ENCODE results near the gene NCKAP5. TPM values are rescaled to one million over a fixed set of nuclear protein-coding genes. Genes with fewer than 3 reads are reported as not detected.

The NCKAP5 gene
- total RNA-seq, 5 donors from 2014 or later (not counting 1 experiment from before 2014, with no cell fraction given) = 0.06 TPM; not detected in 4

GRCh38 chr2:133497951-133498565, 70.2 kb downstream of the NCKAP5 start:
- Histone ChIP-seq H3K27me3 (replicated peaks in 1 of 2; ENCODE audit: control insufficient read depth in 2 of 2, extremely low read depth in 1 of 2, insufficient read depth in 2 of 2, low read length in 1 of 2) (no peaks in the 10 kb centered on the region), H3K36me3 (ENCODE audit: control insufficient read depth in 2 of 2, extremely low read depth in 1 of 2, insufficient read depth in 1 of 2, low read length in 1 of 2) (no peaks in the 10 kb centered on the region), H3K9me3 (no peaks in the 10 kb centered on the region), H3K4me3 (ENCODE audit: control insufficient read depth in 1 of 2, extremely low read depth in 1 of 2, low read length in 1 of 2) (no peak overlapping the region), H3K27ac (ENCODE audit: low read length) (no peak overlapping the region), H3K4me1 (ENCODE audit: control insufficient read depth in 1 of 2, extremely low read depth in 1 of 2, insufficient read depth in 2 of 2, low read length in 2 of 2) (no peaks in the 10 kb centered on the region)
- Mint-ChIP-seq H3K4me1 (no peaks in the 10 kb centered on the region), H3K27ac (no peak overlapping the region), H3K27me3 (peaks cover 3 to 5% of the 10 kb centered on the region in 2 donors), H3K4me3 (no peak overlapping the region), H3K36me3 (no peaks in the 10 kb centered on the region), H3K9me3 (peaks cover 0 to 4% (median 0%) of the 10 kb centered on the region in 3 donors)
- ChIA-PET CTCF (no interaction called here), POLR2A (no interaction called here)
- 35% methylated on average over 4 of the region's 6 CpGs for WGBS (ENCODE audit: insufficient coverage)
- DNase-seq = no peak
- ATAC-seq (replicated peaks in 1 of 4) = no peak

GRCh38 chr2:133497270-133497893, 70.9 kb downstream of the NCKAP5 start:
- no peaks in the 10 kb centered on the region for H3K36me3 Mint-ChIP-seq
- no peaks in the 10 kb centered on the region for H3K36me3 ChIP-seq (ENCODE audit: control insufficient read depth in 2 of 2, extremely low read depth in 1 of 2, insufficient read depth in 1 of 2, low read length in 1 of 2)
- ChIA-PET CTCF (interaction anchor here in 1 of 2 donors (0.5 kb wide), 1 partner anchor 1115 kb away, joined by 3 read pairs; no protein-coding TSS in a partner anchor), POLR2A (no interaction called here)
- H3K27me3 Mint-ChIP-seq = peaks cover 3 to 5% of the 10 kb centered on the region in 2 donors
- ATAC-seq (replicated peaks in 1 of 4) (no peak), DNase-seq (no peak)
- H3K27me3 ChIP-seq (replicated peaks in 1 of 2; ENCODE audit: control insufficient read depth in 2 of 2, extremely low read depth in 1 of 2, insufficient read depth in 2 of 2, low read length in 1 of 2) = no peaks in the 10 kb centered on the region
- no peaks in the 10 kb centered on the region for H3K4me1 ChIP-seq (ENCODE audit: control insufficient read depth in 1 of 2, extremely low read depth in 1 of 2, insufficient read depth in 2 of 2, low read length in 2 of 2)
- H3K4me3 Mint-ChIP-seq = no peak overlapping the region
- H3K9me3 Mint-ChIP-seq = peaks cover 0 to 4% (median 0%) of the 10 kb centered on the region in 3 donors
- no peak overlapping the region for H3K4me3 ChIP-seq (ENCODE audit: control insufficient read depth in 1 of 2, extremely low read depth in 1 of 2, low read length in 1 of 2)
- 80% methylated on average over 2 of the region's 3 CpGs for WGBS (ENCODE audit: insufficient coverage)
- H3K4me1 Mint-ChIP-seq = no peaks in the 10 kb centered on the region
- no peak overlapping the region for H3K27ac ChIP-seq (ENCODE audit: low read length)
- no peaks in the 10 kb centered on the region for H3K9me3 ChIP-seq
- no peak overlapping the region for H3K27ac Mint-ChIP-seq

- ATAC-seq (replicated peaks in 1 of 4) = no peak
- H3K36me3 ChIP-seq (ENCODE audit: control insufficient read depth in 2 of 2, extremely low read depth in 1 of 2, insufficient read depth in 1 of 2, low read length in 1 of 2) = no peaks in the 10 kb centered on the region
- Mint-ChIP-seq H3K27me3 (peaks cover 1 to 3% of the 10 kb centered on the region in 2 donors), H3K9me3 (no peaks in the 10 kb centered on the region), H3K4me1 (no peaks in the 10 kb centered on the region), H3K4me3 (no peak overlapping the region), H3K36me3 (no peaks in the 10 kb centered on the region), H3K27ac (no peak overlapping the region)
- H3K4me1 ChIP-seq (ENCODE audit: control insufficient read depth in 1 of 2, extremely low read depth in 1 of 2, insufficient read depth in 2 of 2, low read length in 2 of 2) = no peaks in the 10 kb centered on the region
- no peaks in the 10 kb centered on the region for H3K9me3 ChIP-seq
- CTCF ChIA-PET = interaction anchor here in 1 of 2 donors (0.5 kb wide), 1 partner anchor 1114 kb away, joined by 3 read pairs; no protein-coding TSS in a partner anchor
- H3K27ac ChIP-seq (ENCODE audit: low read length) = no peak overlapping the region
- WGBS (ENCODE audit: insufficient coverage) = no CpG with 5 or more reads among the region's 3 CpGs
- H3K4me3 ChIP-seq (ENCODE audit: control insufficient read depth in 1 of 2, extremely low read depth in 1 of 2, low read length in 1 of 2) = no peak overlapping the region
- POLR2A ChIA-PET = no interaction called here
- no peaks in the 10 kb centered on the region for H3K27me3 ChIP-seq (replicated peaks in 1 of 2; ENCODE audit: control insufficient read depth in 2 of 2, extremely low read depth in 1 of 2, insufficient read depth in 2 of 2, low read length in 1 of 2)
- DNase-seq = no peak
These were observed 71.6 kb downstream of the NCKAP5 start for GRCh38 chr2:133496501-133497269.

GRCh38 chr2:133495226-133495625, 73.0 kb downstream of the NCKAP5 start:
- no peak overlapping the region for H3K4me3 ChIP-seq (ENCODE audit: control insufficient read depth in 1 of 2, extremely low read depth in 1 of 2, low read length in 1 of 2)
- 94% methylated on average over 3 of the region's 5 CpGs for WGBS (ENCODE audit: insufficient coverage)
- Mint-ChIP-seq H3K4me3 (no peak overlapping the region), H3K27me3 (peaks cover 0 to 1% of the 10 kb centered on the region in 2 donors), H3K9me3 (no peaks in the 10 kb centered on the region), H3K27ac (no peak overlapping the region), H3K4me1 (no peaks in the 10 kb centered on the region), H3K36me3 (no peaks in the 10 kb centered on the region)
- no peaks in the 10 kb centered on the region for H3K4me1 ChIP-seq (ENCODE audit: control insufficient read depth in 1 of 2, extremely low read depth in 1 of 2, insufficient read depth in 2 of 2, low read length in 2 of 2)
- ATAC-seq (replicated peaks in 1 of 4) = no peak
- H3K27ac ChIP-seq (ENCODE audit: low read length) = no peak overlapping the region
- ChIA-PET CTCF (no interaction called here), POLR2A (no interaction called here)
- H3K9me3 ChIP-seq = no peaks in the 10 kb centered on the region
- no peak for DNase-seq
- H3K36me3 ChIP-seq (ENCODE audit: control insufficient read depth in 2 of 2, extremely low read depth in 1 of 2, insufficient read depth in 1 of 2, low read length in 1 of 2) = no peaks in the 10 kb centered on the region
- no peaks in the 10 kb centered on the region for H3K27me3 ChIP-seq (replicated peaks in 1 of 2; ENCODE audit: control insufficient read depth in 2 of 2, extremely low read depth in 1 of 2, insufficient read depth in 2 of 2, low read length in 1 of 2)

- CTCF ChIA-PET = no interaction called here
- WGBS (ENCODE audit: insufficient coverage) = 80% methylated on average over 2 of the region's 2 CpGs
These were observed 75.4 kb downstream of the NCKAP5 start for GRCh38 chr2:133492719-133493380.

GRCh38 chr2:133490411-133490980, 77.8 kb downstream of the NCKAP5 start:
- WGBS (ENCODE audit: insufficient coverage) = 0% methylated on average over 1 of the region's 3 CpGs
- DNase-seq (no peak), ATAC-seq (replicated peaks in 1 of 4) (no peak)
- Mint-ChIP-seq H3K4me1 (no peaks in the 10 kb centered on the region), H3K36me3 (no peaks in the 10 kb centered on the region), H3K27me3 (no peaks in the 10 kb centered on the region), H3K9me3 (no peaks in the 10 kb centered on the region), H3K27ac (no peak overlapping the region), H3K4me3 (no peak overlapping the region)
- H3K9me3 ChIP-seq = no peaks in the 10 kb centered on the region
- POLR2A ChIA-PET = no interaction called here
- no peaks in the 10 kb centered on the region for H3K27me3 ChIP-seq (replicated peaks in 1 of 2; ENCODE audit: control insufficient read depth in 2 of 2, extremely low read depth in 1 of 2, insufficient read depth in 2 of 2, low read length in 1 of 2)
- H3K4me1 ChIP-seq (ENCODE audit: control insufficient read depth in 1 of 2, extremely low read depth in 1 of 2, insufficient read depth in 2 of 2, low read length in 2 of 2) = no peaks in the 10 kb centered on the region
- no peak overlapping the region for H3K4me3 ChIP-seq (ENCODE audit: control insufficient read depth in 1 of 2, extremely low read depth in 1 of 2, low read length in 1 of 2)
- CTCF ChIA-PET = no interaction called here
- H3K27ac ChIP-seq (ENCODE audit: low read length) = no peak overlapping the region
- no peaks in the 10 kb centered on the region for H3K36me3 ChIP-seq (ENCODE audit: control insufficient read depth in 2 of 2, extremely low read depth in 1 of 2, insufficient read depth in 1 of 2, low read length in 1 of 2)

More at GRCh38 chr2:133492719-133493380, 75.4 kb downstream of the NCKAP5 start:
- Histone ChIP-seq H3K4me3 (ENCODE audit: control insufficient read depth in 1 of 2, extremely low read depth in 1 of 2, low read length in 1 of 2) (no peak overlapping the region), H3K27me3 (replicated peaks in 1 of 2; ENCODE audit: control insufficient read depth in 2 of 2, extremely low read depth in 1 of 2, insufficient read depth in 2 of 2, low read length in 1 of 2) (no peaks in the 10 kb centered on the region), H3K27ac (ENCODE audit: low read length) (no peak overlapping the region), H3K4me1 (ENCODE audit: control insufficient read depth in 1 of 2, extremely low read depth in 1 of 2, insufficient read depth in 2 of 2, low read length in 2 of 2) (no peaks in the 10 kb centered on the region), H3K9me3 (no peaks in the 10 kb centered on the region), H3K36me3 (ENCODE audit: control insufficient read depth in 2 of 2, extremely low read depth in 1 of 2, insufficient read depth in 1 of 2, low read length in 1 of 2) (no peaks in the 10 kb centered on the region)
- no peaks in the 10 kb centered on the region for H3K36me3 Mint-ChIP-seq
- H3K27me3 Mint-ChIP-seq = no peaks in the 10 kb centered on the region
- DNase-seq (no peak), ATAC-seq (replicated peaks in 1 of 4) (no peak)
- no peaks in the 10 kb centered on the region for H3K9me3 Mint-ChIP-seq
- no peak overlapping the region for H3K27ac Mint-ChIP-seq
- H3K4me1 Mint-ChIP-seq = no peaks in the 10 kb centered on the region
- H3K4me3 Mint-ChIP-seq = no peak overlapping the region
- POLR2A ChIA-PET = no interaction called here

Measured in T-cell (primary cell).